Activated T-cell treated with anti-CD3 and anti-CD28 coated beads for 24 hours (primary cell): ENCODE measurements around the gene PEDS1.
"Not testable (repeated sequence)": the region's sequence is repeated elsewhere in the genome, so short reads cannot be mapped to it uniquely, and the experiment has no call there.

Experiments used
- DNase-seq: peaks from one replicate; pipeline ENCODE4 v3.0.0-alpha.2; 2020; ENCODE audit warnings: low read depth

Gene PEDS1

DNA sequence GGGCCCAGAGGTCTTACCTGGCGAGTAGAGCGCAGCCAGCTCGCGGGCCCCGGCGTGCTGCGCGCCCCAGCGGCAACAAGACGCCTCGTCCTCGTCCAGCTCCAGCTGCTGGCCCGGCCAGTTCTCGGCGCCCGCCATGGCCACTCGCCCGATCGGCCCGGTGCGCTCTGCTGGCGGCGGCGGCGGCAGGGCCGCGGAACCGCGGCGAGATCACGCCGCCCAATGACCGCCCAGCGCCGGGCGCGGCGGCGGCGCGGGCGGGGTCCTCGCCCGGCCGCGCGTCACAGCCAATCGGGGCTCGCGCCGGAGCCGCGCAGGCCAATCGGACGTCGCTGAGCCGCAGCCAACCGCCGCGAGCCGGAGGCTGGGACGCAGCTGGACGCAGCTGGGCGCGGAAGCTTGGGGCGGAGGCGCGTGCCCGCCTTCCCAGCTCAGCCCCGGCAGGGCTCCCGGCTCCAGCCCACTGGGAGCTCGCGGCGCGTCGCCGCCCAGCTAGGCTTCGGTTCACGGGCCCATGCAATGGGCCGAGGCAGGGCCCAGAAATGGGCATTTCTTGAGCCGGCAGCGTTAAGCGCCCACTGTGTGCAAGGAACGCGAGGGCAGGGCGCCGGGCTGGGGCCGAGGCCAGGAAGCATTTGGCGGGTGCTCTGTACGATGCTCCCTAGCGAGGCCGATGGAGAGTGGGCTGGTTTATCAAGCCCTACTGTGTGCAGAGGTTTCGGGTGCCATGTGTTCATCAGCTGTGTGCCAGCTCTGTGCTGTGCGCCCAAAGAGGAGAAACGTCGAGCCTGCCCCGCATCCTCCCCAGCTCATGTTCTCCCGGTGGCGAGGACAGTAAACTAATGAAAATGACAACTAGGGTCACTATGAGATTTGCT is at the start of gene PEDS1:
Gene PEDS1 (minus strand): TSS at position 224 of the 878 bp plus-strand sequence. CDS start 86 bp downstream, at position 138.
- DNase-seq: peak; percentile 81

DNA sequence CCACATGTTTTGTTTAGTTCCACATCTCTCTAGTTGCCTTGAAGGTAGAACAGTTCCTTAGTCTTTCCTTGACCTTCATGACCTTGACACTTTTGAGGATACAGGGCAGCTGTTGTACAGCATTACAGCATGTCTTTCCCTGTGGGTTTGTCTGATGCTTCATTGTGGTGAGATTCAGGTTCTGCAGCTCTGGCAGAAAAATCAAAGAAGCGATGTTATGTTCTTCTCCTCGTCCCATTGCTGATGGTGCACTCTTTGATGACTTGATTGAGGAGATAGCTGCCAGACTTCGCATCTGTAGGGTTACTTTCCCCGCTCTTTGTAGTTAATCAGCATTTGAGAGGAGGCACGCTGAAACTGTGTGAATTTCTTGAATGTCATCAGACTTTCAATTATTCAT is 49.2 kb upstream of the PEDS1 start:
- DNase-seq: no peak

DNA sequence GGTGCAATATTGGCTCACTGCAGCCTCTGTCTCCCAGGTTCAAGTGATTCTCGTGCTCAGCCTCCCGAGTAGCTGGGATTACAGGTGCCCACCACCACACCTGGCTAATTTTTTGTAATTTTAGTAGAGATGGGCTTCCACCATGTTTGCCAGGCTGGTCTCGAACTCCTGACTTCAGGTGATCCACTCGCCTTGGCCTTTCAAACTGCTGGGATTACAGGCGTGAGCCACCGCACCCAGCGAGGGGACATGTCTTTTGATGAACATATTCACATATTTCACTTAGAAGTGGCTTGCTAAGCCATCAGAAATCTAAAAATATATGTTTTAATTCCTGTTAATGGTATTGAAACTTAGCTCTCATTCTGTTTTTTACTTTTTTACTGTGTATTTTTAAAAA is 48.2 kb upstream of the PEDS1 start:
- not testable (repeated sequence) for DNase-seq

DNA sequence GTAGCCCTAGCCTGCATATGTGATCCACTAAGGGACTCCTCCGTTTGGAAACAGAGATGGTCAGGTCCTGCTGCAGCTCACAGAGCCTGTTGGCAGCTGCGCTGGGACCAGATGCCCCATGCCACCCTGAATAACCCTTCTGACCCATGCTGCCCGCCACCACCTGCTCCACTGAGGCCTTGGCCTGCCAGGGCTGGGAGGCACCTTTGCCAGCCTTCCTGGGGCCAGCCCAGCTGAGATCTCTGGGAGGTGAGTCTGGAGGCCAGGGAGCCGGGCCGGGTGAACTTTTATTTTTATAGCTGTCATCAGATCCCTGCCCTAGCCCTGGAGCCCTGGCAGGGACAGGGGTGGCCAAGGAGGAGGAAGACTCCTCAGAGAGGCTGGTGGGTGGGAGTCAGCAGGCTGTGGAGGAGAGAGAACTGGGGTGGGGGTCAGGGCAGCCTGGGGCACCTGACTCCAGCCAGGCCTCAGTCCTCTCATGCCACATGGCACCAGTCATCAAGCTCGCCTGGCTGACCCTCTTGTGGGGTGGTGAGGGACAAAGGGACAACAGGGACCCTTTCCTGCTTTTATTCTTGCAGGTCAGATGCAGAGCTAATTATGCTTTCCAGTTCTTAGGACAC is 47.1 kb upstream of the PEDS1 start:
- DNase-seq: no peak

DNA sequence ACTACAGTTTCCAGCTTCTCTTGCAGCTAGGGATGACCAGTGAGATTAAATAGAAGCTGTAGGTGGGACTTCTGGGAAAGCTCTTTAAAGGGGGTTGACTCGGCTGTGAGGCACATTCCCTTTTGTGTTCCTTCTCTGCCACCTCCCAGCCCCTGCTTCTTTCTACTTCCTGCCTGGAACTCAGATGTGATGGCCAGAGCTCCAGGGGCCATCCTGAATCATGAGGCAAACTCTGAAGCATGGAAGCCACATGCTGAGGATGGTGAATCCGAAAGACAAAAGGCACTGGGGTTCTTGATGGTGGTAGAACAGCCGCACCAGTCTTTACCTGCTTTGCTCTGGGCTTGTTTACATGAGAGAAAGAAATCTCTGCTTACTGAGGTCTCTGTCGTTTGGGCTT is 46.2 kb upstream of the PEDS1 start:
- no peak for DNase-seq

DNA sequence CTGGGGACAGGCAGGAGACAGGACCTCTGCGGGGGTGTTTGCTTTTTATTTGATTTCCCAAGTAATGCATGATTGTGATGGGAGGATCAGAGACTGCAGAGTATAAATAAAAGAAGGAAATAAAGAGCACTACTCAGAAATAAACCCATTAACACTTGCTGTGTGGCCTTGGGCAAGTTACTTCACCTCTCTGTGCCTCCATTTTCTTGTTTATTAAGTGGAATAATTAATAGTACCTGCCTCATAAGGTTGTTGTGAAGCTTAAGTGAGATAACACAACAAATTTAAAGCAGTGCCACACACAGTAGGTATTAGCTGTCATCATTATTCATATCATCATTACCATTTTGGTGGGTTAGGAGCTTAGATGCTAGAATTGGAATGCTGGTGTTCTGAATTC is 45.2 kb upstream of the PEDS1 start:
- DNase-seq: no peak

DNA sequence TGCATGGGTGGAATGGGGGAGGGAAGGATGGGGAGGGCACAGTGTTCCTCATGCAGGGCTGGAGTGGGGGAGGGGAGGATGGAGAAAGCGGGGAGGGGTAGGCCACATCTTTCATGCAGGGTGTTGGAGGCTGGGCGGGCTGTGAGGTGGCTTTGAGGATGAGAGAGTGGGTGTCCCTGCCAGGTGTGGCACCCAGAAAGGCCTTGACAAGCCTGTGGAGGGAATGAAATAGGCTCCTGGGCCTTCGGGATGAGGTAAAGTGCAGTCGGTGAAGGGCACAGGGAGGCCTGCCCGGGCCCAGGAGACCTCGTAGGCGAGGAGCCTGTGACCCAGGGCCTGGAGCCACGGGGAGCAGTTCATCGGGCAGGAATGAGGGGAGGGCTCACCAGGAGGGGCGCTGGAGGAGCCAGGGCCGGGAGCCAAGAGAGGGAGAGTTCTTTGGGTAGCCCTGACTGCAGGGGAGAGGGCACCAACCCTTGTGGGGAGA is 44.7 kb upstream of the PEDS1 start:
- no peak for DNase-seq

DNA sequence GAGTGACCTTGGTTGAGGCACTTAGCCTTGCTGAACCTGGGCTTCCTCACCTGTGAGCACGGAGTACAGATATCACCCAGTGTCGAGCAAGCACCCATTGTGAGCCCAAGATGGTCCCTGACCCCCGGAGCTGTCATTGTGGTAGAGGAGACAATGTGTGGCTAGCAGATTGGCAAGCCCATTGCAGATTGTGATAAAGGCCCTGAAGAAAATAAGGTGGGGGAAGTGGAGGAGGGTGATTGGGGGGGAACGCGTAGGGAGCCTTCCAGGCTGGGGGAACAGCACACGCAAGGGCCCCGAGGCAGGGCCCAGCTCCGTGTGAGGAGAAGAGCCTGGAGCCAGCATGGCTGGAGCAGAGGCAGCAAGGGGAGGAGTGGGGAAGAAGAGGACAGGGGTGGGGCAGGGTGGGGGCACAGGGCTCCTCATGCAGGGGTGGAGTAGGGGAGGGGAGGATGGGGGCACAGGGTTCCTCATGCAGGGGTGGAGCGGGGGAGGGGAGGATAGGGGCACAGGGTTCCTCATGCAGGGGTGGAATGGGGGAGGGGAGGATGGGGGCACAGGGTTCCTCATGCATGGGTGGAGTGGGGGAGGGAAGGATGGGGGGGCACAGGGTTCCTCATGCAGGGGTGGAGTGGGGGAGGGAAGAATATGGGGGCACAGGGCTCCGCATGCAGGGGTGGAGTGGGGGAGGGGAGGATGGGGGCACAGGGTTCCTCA is 44.1 kb upstream of the PEDS1 start:
- no peak for DNase-seq

DNA sequence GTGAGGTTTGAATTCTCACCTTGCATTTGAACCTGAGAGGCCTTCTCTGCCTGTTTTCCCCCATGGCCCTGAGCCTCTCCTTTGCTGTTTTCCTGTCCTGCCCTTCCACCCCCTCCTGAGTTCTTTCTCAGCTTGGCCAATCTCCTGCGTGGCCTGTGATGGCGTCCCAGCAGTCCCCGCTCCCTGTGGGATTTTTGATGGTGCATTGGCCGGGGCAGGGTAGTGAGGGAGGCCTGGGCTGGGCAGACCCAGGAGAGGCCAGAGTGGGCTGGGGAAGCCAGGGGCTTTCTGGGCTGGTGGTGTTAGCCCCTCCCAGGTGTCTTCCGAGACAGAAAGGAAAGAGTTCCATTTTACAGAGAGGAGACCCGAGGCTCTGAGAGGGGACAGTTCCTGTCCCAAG is 43.4 kb upstream of the PEDS1 start:
- DNase-seq: no peak

DNA sequence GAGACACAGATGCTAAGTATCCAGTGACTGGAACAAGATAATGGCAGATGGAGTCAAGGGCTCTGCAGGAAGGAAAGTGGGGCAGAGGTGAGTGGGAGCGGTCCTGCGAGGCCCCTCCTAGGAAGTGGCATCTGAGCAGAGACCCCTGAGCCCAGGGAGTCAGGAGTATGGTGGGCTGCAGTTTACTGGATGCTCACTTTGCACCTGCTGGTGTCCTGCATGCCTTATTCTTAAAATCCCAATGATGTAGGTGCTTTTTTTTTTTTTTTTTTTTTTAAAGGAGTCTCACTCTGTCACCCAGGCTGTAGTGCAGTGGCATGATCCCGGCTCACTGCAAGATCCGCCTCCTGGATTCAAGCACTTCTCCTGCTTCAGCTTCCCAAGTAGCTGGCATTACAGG is 42.7 kb upstream of the PEDS1 start:
- DNase-seq: no peak

DNA sequence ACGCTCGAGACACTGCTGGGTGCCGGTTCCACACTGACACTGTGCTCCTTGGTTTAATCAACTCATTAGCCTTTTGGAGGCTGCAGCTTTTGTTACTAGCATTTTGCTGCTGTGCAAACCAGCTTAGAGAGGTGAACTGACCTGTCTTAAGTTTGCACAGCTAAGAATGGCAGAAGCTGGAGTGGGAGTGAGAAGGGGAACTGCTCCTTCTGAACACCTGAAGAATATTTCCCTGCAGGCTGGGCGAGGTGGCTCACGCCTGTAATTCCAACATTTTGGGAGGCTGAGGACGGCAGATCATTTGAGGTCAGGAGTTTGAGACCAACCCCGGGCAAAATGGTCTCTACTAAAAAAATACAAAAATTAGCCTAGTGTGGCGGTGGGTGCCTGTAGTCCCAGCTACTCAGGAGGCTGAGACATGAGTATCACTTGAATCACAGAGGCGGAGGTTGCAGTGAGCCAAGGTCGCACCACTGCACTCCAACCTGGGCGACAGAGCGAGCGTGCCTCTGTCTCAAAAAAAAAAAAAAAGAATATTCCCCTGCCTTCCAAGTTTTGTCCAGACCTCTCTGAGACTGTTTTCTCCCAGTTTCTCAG is 42.1 kb upstream of the PEDS1 start:
- no peak for DNase-seq

DNA sequence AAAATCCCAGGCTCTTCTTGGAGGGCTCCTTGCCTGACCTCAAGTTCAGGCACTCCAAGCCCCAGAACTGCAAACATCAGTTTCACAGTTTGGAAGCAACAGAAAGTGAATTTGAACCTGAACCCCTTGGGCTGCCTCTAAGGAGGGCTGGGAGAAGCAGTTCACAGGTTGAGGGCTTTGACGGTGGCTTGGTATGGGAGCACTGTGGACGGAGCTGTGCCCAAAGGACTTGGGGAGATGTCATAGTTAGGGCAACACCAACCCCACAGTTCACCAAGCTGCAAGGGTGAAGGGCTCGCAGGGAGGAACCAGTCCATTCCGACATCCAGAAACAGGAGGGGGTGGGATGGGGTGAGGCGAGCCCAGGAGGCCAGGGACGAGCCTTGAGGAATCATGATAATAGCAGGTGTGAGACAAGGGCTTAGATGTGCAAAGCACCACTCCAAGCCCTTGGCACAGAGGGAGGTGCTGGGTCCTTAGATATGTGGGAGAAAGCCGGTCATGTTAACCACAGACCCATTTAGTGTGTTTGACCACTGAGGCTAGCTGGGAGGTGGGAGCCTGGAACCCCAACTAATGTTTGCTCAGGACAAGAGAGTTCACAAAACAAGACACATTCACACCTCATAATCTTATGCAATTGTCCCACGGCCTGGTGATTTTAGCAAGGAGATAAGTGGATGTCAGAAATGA is 41.5 kb upstream of the PEDS1 start:
- no peak for DNase-seq

DNA sequence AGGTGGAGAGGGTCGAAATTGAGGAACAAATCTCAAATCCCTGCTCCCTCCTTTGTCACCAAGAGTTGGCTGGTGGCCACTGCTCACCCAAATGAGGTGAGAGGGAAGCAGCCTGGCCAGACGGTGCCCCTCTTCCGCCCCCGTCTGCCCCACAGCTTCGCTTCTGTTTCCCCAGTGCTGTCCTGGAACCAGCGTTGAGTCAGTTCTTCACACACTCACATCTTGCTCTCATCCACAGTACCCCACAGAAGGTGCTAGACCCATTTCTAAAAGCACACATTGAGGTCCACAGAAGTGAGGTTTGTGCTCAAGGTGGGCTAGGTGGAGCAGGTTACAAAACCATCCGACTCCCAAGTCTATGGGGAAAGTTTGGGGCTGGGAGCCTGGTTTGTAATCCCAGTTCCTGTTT is 40.9 kb upstream of the PEDS1 start:
- DNase-seq: no peak

DNA sequence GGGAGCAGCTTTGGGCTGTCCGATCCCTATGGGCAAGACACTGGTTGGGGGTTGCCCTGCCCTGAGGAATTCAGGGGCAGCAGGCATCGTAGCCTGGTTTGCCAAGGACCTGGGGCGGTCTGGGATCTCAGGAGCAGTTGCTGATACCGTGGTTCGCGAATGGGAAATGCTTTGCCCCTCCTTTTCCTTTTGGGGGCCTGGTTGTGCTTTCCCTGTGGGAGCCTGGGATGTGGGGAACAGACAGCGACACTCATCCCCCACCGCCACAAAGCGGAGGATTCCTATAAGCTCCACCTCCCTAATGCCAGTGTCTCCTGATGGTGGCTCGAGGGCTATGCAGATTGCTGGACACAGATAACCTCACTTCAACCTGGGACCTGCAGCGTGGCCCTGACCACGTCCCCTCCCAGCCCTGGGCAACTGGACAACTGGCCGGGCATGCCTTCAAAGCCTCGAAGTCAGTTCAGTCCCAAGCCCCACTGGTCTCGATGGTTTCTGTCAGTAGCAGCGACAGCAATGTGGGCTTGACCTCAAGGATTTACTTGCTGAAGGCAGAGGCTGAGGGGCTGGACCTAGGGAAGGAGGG is 40.4 kb upstream of the PEDS1 start:
- DNase-seq: no peak

DNA sequence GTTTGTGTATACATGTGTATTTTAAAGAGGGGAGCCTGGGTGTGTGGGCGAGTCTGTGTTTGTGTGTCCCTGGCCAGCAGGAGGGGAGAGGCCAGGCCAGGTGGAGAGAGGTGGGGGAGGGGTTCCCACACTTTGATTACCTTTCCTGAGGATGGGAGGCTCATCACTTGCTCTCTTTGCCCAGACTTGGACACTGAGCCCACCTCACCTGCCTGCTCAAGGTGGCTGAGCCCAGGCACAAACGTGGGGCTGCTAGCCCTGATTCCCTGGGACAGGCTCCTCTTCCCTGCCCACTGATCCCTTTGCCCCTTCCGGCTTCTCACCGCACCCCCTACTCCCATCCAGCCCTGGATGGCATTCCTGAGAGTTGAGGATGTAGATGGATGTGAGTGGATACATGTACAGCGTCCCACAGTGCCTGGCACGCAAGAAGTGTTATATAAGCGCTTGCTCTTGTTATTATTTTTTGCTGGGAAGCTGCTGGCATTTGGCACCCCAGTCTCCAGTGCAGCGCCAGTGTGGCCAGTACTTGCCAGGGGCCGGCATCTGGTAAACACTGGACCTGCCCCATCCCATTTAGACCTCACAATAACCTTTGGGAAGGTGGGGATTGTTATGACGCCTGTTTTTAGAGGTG is 39.8 kb upstream of the PEDS1 start:
- no peak for DNase-seq

DNA sequence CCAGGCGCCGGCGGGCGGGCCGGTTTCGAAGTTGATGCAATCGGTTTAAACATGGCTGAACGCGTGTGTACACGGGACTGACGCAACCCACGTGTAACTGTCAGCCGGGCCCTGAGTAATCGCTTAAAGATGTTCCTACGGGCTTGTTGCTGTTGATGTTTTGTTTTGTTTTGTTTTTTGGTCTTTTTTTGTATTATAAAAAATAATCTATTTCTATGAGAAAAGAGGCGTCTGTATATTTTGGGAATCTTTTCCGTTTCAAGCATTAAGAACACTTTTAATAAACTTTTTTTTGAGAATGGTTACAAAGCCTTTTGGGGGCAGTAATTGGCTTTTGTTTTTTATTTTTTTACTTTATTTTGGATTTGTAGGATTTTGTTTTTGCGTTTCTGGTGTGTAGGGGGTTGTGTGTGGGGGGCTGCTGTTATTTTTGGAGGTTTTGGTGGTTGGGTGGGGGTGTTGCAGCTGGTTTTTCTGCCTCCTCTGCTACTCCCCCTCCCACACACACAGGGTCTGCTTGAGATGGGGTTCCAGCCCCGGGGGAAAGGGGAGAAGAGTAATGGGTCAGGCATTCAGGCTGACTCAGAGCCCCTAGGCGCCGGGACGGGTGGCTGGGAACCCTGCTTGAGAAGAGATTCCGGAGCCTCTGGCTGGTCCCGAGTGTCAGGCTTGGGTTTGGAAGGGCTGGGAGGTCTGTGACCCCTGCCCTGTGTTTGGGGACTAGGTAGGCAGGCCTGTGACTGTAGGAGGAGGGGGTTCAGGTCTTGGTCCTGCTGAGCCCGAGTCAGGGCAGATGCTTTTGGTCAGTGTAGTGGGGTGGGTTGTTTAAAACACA is 39.1 kb upstream of the PEDS1 start:
- DNase-seq: peak; percentile 75

DNA sequence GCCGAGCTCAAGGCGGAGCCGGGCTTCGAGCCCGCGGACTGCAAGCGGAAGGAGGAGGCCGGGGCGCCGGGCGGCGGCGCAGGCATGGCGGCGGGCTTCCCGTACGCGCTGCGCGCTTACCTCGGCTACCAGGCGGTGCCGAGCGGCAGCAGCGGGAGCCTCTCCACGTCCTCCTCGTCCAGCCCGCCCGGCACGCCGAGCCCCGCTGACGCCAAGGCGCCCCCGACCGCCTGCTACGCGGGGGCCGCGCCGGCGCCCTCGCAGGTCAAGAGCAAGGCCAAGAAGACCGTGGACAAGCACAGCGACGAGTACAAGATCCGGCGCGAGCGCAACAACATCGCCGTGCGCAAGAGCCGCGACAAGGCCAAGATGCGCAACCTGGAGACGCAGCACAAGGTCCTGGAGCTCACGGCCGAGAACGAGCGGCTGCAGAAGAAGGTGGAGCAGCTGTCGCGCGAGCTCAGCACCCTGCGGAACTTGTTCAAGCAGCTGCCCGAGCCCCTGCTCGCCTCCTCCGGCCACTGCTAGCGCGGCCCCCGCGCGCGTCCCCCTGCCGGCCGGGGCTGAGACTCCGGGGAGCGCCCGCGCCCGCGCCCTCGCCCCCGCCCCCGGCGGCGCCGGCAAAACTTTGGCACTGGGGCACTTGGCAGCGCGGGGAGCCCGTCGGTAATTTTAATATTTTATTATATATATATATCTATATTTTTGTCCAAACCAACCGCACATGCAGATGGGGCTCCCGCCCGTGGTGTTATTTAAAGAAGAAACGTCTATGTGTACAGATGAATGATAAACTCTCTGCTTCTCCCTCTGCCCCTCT is 38.2 kb upstream of the PEDS1 start:
- peak; percentile 41 for DNase-seq

DNA sequence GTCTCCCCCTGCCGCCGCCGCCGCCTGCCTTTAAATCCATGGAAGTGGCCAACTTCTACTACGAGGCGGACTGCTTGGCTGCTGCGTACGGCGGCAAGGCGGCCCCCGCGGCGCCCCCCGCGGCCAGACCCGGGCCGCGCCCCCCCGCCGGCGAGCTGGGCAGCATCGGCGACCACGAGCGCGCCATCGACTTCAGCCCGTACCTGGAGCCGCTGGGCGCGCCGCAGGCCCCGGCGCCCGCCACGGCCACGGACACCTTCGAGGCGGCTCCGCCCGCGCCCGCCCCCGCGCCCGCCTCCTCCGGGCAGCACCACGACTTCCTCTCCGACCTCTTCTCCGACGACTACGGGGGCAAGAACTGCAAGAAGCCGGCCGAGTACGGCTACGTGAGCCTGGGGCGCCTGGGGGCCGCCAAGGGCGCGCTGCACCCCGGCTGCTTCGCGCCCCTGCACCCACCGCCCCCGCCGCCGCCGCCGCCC is 37.6 kb upstream of the PEDS1 start:
- DNase-seq: peak; percentile 43
